RPMI8226 (cell line): ENCODE measurements around the gene TNS3.

Source experiments
- DNase-seq: peaks from one replicate; pipeline ENCODE4 v3.0.0-alpha.2; 2015

Gene TNS3

DNA sequence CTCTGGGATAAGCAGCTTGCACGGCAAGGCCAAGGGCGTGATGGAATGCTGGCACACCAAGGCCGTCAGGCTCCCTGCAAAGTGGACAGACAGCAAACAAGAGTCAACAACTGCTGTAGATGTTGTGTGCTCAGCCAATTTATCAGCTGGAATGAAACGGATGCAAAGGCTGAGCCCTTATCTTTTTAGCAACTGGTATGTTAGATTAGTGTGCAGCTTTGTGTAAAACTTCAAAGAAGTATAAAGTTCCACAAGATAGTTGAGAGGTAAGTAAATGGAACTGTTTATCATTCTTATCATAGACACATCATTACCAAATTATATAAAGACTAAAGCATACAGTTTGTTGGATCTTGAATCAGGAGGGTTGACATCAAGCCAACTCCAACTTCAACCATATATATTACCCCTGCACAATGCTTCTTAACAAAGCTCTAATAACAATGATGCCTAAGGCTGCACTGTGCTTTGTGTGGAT lies 289.0 kb downstream of the TNS3 start:
- DNase-seq, result no peak

DNA sequence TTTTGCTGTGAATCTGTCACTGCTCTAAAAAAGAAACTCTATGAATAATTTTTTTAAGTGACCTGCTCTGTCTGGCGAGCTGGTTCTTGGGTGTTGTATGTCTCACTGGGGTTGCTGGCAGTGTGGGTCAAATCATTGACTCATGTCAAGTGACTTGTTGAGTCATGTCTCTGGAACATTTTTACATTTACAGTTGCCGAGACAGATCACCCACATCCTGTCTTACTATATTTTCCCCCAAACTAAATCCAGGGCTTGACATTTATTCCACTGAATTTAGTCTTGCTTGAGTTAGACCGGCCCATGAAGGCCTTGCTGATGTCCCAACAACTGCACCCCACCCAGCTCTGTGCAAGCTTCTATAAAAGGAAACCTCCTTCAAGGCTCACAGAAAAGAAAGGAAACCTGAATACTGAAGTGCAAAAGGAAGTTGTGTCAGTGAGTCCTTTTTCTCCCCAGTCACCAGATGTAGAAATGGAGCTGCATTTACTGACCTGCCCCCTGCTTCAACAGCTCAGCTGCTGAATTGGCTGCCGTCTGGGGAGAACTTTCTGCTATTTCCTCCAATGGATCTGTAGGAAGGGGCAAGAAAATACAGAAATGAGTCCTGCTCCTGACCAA lies 290.3 kb downstream of the TNS3 start:
- DNase-seq, result no peak

DNA sequence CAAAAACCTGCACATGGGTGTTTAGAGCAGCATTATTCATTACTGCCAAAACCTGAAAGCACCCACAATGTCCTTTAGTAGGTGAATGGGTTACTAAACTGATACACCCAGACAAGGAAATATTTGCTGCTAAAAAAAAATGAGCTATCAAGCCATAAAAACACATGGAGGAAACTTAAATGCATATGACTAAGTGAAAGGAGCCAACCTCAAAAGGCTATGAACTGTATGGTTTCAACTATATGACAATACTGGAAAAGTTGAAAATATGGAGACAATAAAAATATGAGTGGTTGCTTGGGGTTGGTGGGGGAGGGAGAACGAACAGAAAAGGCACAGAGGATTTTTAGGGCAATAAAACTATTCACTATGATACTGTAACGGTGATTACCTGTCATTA lies 291.0 kb downstream of the TNS3 start:
- DNase-seq, result no peak

- no peak for DNase-seq
Measured at GRCh38 chr7:47290466-47290865, 291.4 kb downstream of the TNS3 start.

DNA sequence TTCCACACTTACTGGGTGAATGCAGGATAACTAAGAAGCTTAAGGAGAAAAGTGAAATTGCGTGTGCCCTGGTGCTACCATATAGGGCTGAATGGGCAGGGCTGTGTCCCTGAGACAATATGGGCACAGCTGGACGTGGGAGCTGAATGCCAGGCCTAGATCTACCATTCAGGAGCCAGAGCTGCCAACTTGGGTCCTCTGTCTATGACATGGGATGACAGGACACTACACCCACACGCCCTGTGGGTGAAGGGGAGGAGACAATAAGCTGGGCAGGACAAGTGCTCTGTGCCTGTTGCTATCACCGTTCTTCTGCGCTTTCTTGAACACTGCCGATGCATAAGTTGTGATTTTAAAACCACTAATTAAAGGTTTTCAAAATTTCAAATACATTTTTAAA lies 293.9 kb downstream of the TNS3 start:
- no peak for DNase-seq

DNA sequence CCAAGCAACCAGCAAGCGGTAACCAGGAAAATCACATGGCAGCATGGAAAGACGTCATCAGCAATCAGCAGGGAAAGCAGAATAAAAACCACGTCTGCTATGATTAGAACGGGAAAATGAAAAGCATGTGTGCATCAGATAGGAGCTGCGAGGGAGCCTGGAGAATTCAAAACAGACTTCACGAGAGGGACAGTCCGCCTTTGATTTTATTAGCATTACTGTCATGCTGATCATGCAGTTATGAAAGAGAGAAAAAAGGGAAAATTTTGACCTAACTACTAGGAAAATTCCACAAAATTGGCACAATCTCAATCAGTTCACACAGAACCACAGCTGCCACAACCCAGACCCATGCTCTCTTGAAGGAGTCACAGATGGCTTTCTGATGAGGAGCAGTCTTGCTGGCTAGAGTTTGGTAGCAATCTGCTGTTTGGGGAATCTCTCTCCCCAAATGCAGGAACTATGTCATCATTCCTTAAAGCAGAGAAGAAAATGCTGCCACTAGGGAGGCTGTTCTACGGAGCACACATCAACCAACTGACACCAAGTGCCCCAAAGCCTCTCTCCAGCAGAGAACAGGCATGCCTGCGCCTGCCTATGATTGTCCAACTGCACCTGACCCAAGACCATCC lies 295.9 kb downstream of the TNS3 start:
- no peak for DNase-seq

DNA sequence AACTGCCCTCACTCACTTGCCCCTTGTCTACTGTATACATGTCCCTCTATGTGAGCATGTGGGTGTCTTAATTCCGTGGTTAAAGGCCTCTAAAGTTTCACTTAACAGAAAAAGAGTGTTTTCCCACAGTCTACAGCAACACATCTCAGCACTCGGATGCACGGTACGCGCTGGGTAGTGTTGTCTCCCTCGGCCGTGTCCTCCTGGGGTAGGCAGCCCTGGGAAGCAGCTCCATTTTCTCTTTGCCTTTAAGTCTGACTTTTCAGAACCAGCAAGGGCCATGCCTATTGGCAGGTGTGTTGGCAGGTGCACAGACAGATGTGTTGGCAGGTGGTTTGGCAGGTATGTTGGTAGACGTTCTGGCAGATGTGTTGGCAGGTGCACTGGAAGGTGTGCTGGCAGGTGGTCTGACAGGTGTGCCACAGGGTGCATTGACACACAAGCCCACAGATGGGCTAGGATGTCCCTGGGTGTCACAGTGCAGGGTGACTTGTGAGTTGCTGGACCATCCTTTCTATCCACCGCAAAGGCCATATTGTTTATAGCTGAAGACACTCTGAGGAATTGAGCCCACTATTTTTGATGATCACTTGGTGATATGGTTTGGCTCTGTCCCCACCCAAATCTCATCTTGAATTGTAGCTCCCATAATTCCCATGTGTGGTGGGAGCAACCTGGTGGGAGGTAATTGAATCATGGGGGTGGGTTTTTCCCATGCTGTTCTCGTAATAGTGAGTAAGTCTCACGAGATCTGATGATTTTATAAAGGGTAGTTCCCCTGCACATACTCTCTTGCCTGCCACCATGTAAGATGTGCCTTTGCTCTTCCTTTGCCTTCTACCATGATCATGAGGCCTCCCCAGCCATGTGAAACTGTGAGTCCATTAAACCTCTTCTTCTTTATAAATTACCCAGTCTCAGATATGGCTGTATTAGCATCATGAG lies 296.9 kb downstream of the TNS3 start:
- peak; percentile 6 for DNase-seq

- no peak for DNase-seq
Measured at GRCh38 chr7:47283497-47284131, 298.3 kb downstream of the TNS3 start.

DNA sequence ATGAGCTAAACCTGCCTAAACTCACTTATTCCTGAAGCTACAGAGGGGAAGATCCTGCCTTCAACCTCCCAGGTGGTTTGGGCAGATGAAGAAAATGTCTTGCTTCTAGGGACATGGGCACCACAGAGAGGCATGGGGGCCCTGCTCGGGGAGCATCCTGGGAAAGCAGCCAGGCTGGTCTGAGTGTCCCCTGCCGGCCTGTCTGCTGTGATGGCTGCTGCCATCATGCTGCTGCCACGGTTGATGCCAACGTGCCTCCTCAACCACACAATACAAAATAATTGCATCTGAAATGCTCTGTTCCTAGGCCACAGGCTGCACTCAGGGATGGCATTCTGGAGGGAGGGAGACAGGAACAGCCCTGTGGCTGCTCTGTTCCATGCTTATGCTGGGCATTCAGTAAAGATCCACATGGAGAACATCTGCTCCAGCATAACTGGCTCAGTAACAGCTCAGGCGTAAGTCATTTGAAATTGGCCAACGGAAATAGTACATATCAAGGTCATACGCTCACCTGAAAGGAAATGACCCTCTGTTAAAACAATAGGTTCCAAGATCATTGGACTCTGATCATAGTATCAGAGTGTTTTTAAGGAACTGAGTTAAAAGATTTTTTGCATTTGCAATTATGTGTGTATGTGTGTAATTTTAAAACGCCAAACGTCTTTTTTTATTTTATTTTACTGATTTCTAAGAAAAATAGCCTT lies 299.0 kb downstream of the TNS3 start:
- DNase-seq, result no peak

GRCh38 chr7:47281966-47282643 lies 299.8 kb downstream of the TNS3 start:
- DNase-seq, result no peak

DNA sequence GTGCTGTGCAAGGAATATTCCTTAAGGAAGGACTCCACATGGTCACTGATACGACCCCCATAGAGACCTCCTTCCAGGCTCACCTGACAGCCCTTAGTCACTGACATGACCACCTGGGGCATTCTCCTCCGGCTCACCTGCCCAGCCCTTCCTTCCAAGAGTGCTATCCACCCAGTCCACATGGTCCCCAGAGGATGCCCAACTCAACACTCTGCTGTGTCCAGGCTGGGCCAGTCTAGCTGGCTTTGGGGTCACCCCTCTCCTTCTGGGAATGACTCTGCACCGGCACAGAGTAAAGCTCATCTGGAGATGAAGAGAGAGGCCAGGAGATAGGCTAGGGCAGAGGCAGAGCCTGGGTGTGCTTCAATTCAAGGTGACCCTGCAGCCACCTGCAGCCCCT lies 300.8 kb downstream of the TNS3 start:
- no peak for DNase-seq

GRCh38 chr7:47280114-47280513 lies 301.8 kb downstream of the TNS3 start:
- no peak for DNase-seq

GRCh38 chr7:47278043-47278442 lies 303.9 kb downstream of the TNS3 start:
- DNase-seq, result no peak

- no peak for DNase-seq
Measured at GRCh38 chr7:47277321-47277781, 304.6 kb downstream of the TNS3 start.

DNA sequence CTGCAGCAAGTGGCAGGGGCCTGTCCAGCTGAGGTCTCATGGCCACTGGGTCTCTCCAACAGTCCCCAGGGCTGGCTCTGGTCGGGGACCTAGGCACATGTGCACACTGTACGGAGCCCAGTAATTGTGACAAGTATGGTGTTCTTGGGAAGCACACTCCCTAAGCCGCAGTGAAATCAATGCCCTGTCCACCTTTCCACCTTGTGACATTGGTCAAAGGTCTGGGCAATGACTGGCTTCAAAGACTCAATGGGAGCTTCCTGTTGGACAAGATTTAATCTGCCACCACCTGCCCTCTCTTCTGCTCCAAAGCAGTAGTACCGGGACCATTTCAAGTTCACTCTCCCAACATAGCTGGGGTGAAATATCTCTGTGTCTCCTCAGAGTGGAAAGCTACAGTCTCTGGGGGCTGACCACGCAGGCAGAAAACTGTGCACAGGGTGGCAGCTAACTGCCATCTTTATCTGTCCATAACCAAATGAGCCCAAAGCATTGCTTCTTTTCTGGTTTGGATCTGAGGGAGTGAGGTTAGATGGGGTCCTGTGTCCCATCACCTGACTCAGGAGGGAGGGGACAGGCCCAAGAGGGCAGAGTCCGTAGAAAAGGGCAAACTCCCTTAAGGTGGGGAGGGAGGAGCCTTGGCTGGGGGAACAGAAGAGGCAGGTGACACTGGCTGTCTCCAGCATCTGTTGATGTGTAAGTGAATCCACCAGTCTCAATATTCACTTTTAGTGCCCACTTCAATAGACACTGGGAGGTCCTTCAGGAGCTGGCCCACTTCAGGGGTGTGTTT lies 307.7 kb downstream of the TNS3 start:
- no peak for DNase-seq

DNA sequence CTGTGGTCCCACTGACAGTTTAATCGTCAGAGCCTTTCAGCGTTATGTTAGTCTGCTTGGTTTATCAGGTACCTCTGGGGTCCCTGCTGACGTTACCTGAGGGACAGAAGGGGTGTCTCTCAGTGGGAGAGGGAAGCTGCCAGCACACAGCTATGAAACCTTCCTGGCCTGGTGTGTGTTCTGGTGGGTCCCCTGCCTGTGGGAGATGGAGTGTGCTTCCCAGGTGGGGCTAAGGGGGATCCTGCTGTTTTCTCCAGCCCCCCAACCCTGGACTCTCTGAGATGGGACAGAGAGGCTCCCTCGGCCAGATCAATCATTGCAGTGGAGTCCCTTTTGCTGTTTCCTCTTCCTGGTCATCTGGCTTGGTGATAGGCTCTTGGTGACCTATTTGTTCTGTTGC lies 308.8 kb downstream of the TNS3 start:
- DNase-seq, result no peak

DNA sequence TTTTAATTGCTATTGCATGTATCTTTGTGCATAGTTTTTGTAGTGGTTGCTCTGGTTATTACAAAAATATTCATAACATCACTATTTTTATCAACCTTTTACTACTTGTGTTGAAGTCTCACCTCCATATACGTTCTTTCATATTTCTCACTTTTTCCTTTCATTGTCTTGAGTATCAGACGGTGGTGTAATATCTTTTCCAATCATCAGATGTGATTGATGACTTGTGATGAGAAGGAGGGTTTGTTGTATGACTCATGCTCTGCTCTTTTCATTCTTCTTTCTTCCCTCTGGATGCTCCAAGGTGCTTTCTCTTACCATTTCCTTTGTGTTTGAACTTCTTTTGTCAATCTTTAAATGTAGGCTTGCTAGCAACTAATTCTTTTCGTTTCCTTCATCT lies 310.2 kb downstream of the TNS3 start:
- no peak for DNase-seq

- DNase-seq, result no peak
Measured at GRCh38 chr7:47268851-47269836, 312.8 kb downstream of the TNS3 start.

- no peak for DNase-seq
Measured at GRCh38 chr7:47267346-47267745, 314.6 kb downstream of the TNS3 start.

GRCh38 chr7:47266799-47267198 lies 315.1 kb downstream of the TNS3 start:
- no peak for DNase-seq
